Measurements from ENCODE around the gene ACOT9.
"Not testable (repeated sequence)": the region's sequence is repeated elsewhere in the genome, so short reads cannot be mapped to it uniquely, and the experiment has no call there.

The ACOT9 gene

GRCh38 chrX:23742697-23743622, at the start of gene ACOT9:
ACOT9 (minus strand) TSS chrX:23743276; CDS start chrX:23743144, 132 bp downstream.
- DNase-seq = peak; percentile 51

- DNase-seq = no peak
These were observed 47.0 kb upstream of the ACOT9 start for GRCh38 chrX:23790155-23790497.

GRCh38 chrX:23789386-23790154, 46.5 kb upstream of the ACOT9 start:
- DNase-seq = no peak

GRCh38 chrX:23788946-23789345, 45.9 kb upstream of the ACOT9 start:
- DNase-seq = no peak

GRCh38 chrX:23788521-23788920, 45.4 kb upstream of the ACOT9 start:
- no peak for DNase-seq

GRCh38 chrX:23787745-23788118, 44.7 kb upstream of the ACOT9 start:
- no peak for DNase-seq

GRCh38 chrX:23786268-23786815, 43.3 kb upstream of the ACOT9 start:
- no peak for DNase-seq

- no peak for DNase-seq
These were observed 42.5 kb upstream of the ACOT9 start for GRCh38 chrX:23785580-23785979.

GRCh38 chrX:23784470-23785331, 41.6 kb upstream of the ACOT9 start:
- DNase-seq = no peak

GRCh38 chrX:23783589-23784469, 40.8 kb upstream of the ACOT9 start:
- DNase-seq = no peak

- peak; percentile 63 for DNase-seq
These were observed 40.0 kb upstream of the ACOT9 start, which contains the start of gene SAT1 for GRCh38 chrX:23782863-23783588. SAT1 (plus strand) TSS chrX:23783173; CDS start chrX:23783352, 179 bp downstream.

- no peak for DNase-seq
These were observed 39.4 kb upstream of the ACOT9 start for GRCh38 chrX:23782455-23782854.

GRCh38 chrX:23779025-23779424, 35.9 kb upstream of the ACOT9 start:
- DNase-seq = no peak

GRCh38 chrX:23776363-23776762, 33.3 kb upstream of the ACOT9 start:
- DNase-seq = no peak

- DNase-seq = no peak
These were observed 30.6 kb upstream of the ACOT9 start for GRCh38 chrX:23773601-23774175.

- not testable (repeated sequence) for DNase-seq
These were observed 28.0 kb upstream of the ACOT9 start for GRCh38 chrX:23771086-23771485.

- no peak for DNase-seq
These were observed 27.1 kb upstream of the ACOT9 start for GRCh38 chrX:23770142-23770541.

- no peak for DNase-seq
These were observed 23.8 kb upstream of the ACOT9 start for GRCh38 chrX:23766650-23767551.

GRCh38 chrX:23765868-23766267, 22.8 kb upstream of the ACOT9 start:
- no peak for DNase-seq
